Panc1 (cell line): Measurements from ENCODE around the gene TGM1. TPM values are rescaled to one million over a fixed set of nuclear protein-coding genes. Genes with fewer than 3 reads are reported as not detected.

Experiments used
- ATAC-seq: fragments of 200-7000 bp; cut with Tn5 transposase; 2 replicates; pipeline ENCODE4 v1.9.1; 2020; ENCODE audit warnings: mild to moderate bottlenecking, moderate library complexity
- BruUV-seq: library from RNA; stranded (reverse); fragments of 400-500 nt; replicated peaks from 2 replicates; lab custom pipeline; 2021; lab: Mats Ljungman, UMichigan
- CTCF ChIA-PET: fragments of 300-600 bp; sonication (Branson Sonifier 250); formaldehyde crosslinking; loops from one replicate; lab custom pipeline; 2022; ENCODE audit warnings: antibody characterized with exemption; lab: Charles Lee
- POLR2A ChIA-PET: fragments of 300-600 bp; sonication (Branson Sonifier 250); formaldehyde crosslinking; loops from one replicate; lab custom pipeline; 2022; ENCODE audit warnings: antibody characterized with exemption; lab: Charles Lee
- DNase-seq: peaks from one replicate; pipeline ENCODE4 v3.0.0-alpha.2; 2010; ENCODE audit warnings: low read depth, low spot score
- H3K27ac ChIP-seq: 2 replicates; pipeline ENCODE4 v1.5.1; 2011; ENCODE audit warnings: mild to moderate bottlenecking, low read length, inconsistent platforms
- H3K27me3 ChIP-seq: fragments of 200-500 bp; sonication (Bioruptor generic); 2 replicates; pipeline ENCODE4 v1.6.0; 2014; ENCODE audit warnings: low read length, inconsistent platforms; ENCODE audit not compliant: control insufficient read depth, insufficient read depth
- H3K36me3 ChIP-seq: fragments of 200-500 bp; sonication (Bioruptor generic); 2 replicates; pipeline ENCODE4 v1.5.1; 2014; ENCODE audit warnings: inconsistent platforms, mild to moderate bottlenecking, low read length, moderate library complexity; ENCODE audit not compliant: control insufficient read depth, insufficient read depth
- H3K4me1 ChIP-seq: 2 replicates; pipeline ENCODE4 v1.5.1; 2011; ENCODE audit warnings: inconsistent platforms, mild to moderate bottlenecking, low read length, moderate library complexity; ENCODE audit not compliant: control insufficient read depth, insufficient read depth
- H3K4me3 ChIP-seq, 2 experiments: 2 replicates each; pipeline ENCODE4 v1.5.1; 2011 to 2012; ENCODE audit warnings: low read depth in 2 of 2, low read length in 2 of 2, mild to moderate bottlenecking in 2 of 2, inconsistent platforms in 1 of 2, moderate library complexity in 1 of 2
- H3K9me3 ChIP-seq: fragments of 200-500 bp; sonication (Bioruptor generic); 2 replicates; pipeline ENCODE4 v1.5.1; 2014; ENCODE audit warnings: low read depth, mild to moderate bottlenecking, inconsistent platforms, low read length, moderate library complexity; ENCODE audit not compliant: control insufficient read depth, insufficient read depth
- POLR2AphosphoS5 ChIP-seq: IDR thresholded peaks from 2 replicates; pipeline ENCODE4 v1.6.1; 2012; ENCODE audit warnings: mild to moderate bottlenecking, low read depth, low read length, moderate library complexity
- SIN3A ChIP-seq: IDR thresholded peaks from 2 replicates; pipeline ENCODE4 v1.6.1; 2012; ENCODE audit warnings: low read depth, mild to moderate bottlenecking, low read length, moderate library complexity, borderline replicate concordance; ENCODE audit not compliant: insufficient read depth
- TCF7L2 ChIP-seq: IDR thresholded peaks from 2 replicates; pipeline ENCODE4 v1.6.1; 2011; ENCODE audit warnings: mild to moderate bottlenecking, low read depth, low read length, inconsistent platforms
- in situ Hi-C: cut with HindIII; loops from 2 replicates; pipeline ENCODE4 v1.10.0; 2016; ENCODE audit warnings: low sequenced_read_pairs, low pct_unique_long_range_greater_than_20kb
- intact Hi-C: fragments of 100-400 bp; cut with micrococcal nuclease; formaldehyde crosslinking; loops from one replicate; pipeline ENCODE4 v1.10.0; 2022; ENCODE audit not compliant: unreplicated experiment
- total RNA-seq: library from RNA; stranded (reverse); gene quantifications from one replicate; pipeline ENCODE4 v1.2.1, GENCODE V29; 2021; ENCODE audit not compliant: unreplicated experiment
- TF ChIP-seq, protein P1 (sequence below), 2 experiments: IDR thresholded peaks; 2 replicates each; pipeline ENCODE4 v1.6.1; 2011 to 2012; ENCODE audit warnings: low read depth in 2 of 2, control low read depth in 1 of 2, low read length in 1 of 2, mild to moderate bottlenecking in 1 of 2, moderate library complexity in 1 of 2; ENCODE audit not compliant: insufficient read depth in 1 of 2
- TF ChIP-seq, protein P2 (sequence below): fragments of 450-650 bp; IDR thresholded peaks from 2 replicates; pipeline ENCODE4 v1.5.1; 2017; ENCODE audit warnings: mild to moderate bottlenecking

Gene TGM1
- total RNA-seq, 1 experiment from 2014 or later, result 2.3 TPM

DNA sequence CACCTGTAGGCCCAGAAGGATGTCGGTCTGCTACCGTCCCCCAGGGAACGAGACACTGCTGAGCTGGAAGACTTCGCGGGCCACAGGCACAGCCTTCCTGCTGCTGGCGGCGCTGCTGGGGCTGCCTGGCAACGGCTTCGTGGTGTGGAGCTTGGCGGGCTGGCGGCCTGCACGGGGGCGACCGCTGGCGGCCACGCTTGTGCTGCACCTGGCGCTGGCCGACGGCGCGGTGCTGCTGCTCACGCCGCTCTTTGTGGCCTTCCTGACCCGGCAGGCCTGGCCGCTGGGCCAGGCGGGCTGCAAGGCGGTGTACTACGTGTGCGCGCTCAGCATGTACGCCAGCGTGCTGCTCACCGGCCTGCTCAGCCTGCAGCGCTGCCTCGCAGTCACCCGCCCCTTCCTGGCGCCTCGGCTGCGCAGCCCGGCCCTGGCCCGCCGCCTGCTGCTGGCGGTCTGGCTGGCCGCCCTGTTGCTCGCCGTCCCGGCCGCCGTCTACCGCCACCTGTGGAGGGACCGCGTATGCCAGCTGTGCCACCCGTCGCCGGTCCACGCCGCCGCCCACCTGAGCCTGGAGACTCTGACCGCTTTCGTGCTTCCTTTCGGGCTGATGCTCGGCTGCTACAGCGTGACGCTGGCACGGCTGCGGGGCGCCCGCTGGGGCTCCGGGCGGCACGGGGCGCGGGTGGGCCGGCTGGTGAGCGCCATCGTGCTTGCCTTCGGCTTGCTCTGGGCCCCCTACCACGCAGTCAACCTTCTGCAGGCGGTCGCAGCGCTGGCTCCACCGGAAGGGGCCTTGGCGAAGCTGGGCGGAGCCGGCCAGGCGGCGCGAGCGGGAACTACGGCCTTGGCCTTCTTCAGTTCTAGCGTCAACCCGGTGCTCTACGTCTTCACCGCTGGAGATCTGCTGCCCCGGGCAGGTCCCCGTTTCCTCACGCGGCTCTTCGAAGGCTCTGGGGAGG is 47.9 kb upstream of the TGM1 start, which contains the start of gene LTB4R:
LTB4R (plus strand) TSS at position 857 of the 959 bp plus-strand sequence. CDS start 4,150 bp downstream, outside the sequence.
- no peak for ATAC-seq
- in situ Hi-C loops, result no loop called here
- H3K36me3 ChIP-seq, result no peaks in the 10 kb centered on the region
- no peak within 1 kb of the TSS for H3K4me3 ChIP-seq
- no TSS peak for BruUV-seq
- TF ChIP-seq POLR2AphosphoS5, result no peak
- TF ChIP-seq, protein P1, sequence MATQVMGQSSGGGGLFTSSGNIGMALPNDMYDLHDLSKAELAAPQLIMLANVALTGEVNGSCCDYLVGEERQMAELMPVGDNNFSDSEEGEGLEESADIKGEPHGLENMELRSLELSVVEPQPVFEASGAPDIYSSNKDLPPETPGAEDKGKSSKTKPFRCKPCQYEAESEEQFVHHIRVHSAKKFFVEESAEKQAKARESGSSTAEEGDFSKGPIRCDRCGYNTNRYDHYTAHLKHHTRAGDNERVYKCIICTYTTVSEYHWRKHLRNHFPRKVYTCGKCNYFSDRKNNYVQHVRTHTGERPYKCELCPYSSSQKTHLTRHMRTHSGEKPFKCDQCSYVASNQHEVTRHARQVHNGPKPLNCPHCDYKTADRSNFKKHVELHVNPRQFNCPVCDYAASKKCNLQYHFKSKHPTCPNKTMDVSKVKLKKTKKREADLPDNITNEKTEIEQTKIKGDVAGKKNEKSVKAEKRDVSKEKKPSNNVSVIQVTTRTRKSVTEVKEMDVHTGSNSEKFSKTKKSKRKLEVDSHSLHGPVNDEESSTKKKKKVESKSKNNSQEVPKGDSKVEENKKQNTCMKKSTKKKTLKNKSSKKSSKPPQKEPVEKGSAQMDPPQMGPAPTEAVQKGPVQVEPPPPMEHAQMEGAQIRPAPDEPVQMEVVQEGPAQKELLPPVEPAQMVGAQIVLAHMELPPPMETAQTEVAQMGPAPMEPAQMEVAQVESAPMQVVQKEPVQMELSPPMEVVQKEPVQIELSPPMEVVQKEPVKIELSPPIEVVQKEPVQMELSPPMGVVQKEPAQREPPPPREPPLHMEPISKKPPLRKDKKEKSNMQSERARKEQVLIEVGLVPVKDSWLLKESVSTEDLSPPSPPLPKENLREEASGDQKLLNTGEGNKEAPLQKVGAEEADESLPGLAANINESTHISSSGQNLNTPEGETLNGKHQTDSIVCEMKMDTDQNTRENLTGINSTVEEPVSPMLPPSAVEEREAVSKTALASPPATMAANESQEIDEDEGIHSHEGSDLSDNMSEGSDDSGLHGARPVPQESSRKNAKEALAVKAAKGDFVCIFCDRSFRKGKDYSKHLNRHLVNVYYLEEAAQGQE (IDR thresholded peaks at IDR 0.05; ENCODE audit: insufficient read depth in 1 of 2, low read depth in 2 of 2, low read length in 1 of 2), result no peak
- TF ChIP-seq, protein P2, sequence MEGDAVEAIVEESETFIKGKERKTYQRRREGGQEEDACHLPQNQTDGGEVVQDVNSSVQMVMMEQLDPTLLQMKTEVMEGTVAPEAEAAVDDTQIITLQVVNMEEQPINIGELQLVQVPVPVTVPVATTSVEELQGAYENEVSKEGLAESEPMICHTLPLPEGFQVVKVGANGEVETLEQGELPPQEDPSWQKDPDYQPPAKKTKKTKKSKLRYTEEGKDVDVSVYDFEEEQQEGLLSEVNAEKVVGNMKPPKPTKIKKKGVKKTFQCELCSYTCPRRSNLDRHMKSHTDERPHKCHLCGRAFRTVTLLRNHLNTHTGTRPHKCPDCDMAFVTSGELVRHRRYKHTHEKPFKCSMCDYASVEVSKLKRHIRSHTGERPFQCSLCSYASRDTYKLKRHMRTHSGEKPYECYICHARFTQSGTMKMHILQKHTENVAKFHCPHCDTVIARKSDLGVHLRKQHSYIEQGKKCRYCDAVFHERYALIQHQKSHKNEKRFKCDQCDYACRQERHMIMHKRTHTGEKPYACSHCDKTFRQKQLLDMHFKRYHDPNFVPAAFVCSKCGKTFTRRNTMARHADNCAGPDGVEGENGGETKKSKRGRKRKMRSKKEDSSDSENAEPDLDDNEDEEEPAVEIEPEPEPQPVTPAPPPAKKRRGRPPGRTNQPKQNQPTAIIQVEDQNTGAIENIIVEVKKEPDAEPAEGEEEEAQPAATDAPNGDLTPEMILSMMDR, result no peak
- no peak for TF ChIP-seq SIN3A
- no peak for TF ChIP-seq TCF7L2
- no peak for DNase-seq
- POLR2A ChIA-PET, result interaction anchor here (0.5 kb wide), 1 partner anchor 70 kb away, joined by 3 read pairs; no protein-coding TSS in a partner anchor
- CTCF ChIA-PET, result no interaction called here
- intact Hi-C loops, result no loop called here
- no peaks in the 10 kb centered on the region for H3K4me1 ChIP-seq
- no peaks in the 10 kb centered on the region for H3K27me3 ChIP-seq
- H3K9me3 ChIP-seq, result no peaks in the 10 kb centered on the region
- H3K27ac ChIP-seq, result no peak within 1 kb of the TSS

DNA sequence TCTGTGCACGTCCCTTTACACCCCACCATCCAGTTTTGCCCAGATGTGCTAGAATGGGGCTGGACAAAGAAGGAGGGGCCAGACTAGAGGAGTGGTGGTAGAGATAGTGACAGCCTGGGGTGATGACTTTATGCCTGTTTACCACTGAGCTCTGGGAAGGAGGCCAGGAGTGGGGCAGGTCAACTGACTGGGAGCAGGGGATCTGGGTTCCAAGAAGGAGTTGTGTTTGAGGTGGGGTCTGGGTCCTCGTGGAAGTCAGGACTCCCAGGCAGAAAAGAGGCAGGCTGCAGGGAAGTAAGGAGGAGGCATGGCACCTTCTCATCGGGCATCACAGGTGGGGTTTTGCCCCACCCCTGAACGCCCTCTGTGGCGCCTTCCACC is 47.3 kb upstream of the TGM1 start:
- no peaks in the 10 kb centered on the region for H3K4me1 ChIP-seq
- BruUV-seq, result no TSS peak
- no peaks in the 10 kb centered on the region for H3K9me3 ChIP-seq
- TF ChIP-seq POLR2AphosphoS5 (no peak), TCF7L2 (no peak), SIN3A (no peak)
- TF ChIP-seq, protein P2, result no peak
- TF ChIP-seq, protein P1 (IDR thresholded peaks at IDR 0.05; ENCODE audit: insufficient read depth in 1 of 2, low read depth in 2 of 2, low read length in 1 of 2), result no peak
- DNase-seq, result no peak
- H3K4me3 ChIP-seq, result no peak overlapping the region
- ATAC-seq, result no peak
- no peak overlapping the region for H3K27ac ChIP-seq
- in situ Hi-C loops, result no loop called here
- POLR2A ChIA-PET, result no interaction called here
- no peaks in the 10 kb centered on the region for H3K36me3 ChIP-seq
- no peaks in the 10 kb centered on the region for H3K27me3 ChIP-seq
- intact Hi-C loops, result no loop called here
- CTCF ChIA-PET, result no interaction called here
